ENCODE results near the gene AKAP6.

AKAP6 gene

DNA sequence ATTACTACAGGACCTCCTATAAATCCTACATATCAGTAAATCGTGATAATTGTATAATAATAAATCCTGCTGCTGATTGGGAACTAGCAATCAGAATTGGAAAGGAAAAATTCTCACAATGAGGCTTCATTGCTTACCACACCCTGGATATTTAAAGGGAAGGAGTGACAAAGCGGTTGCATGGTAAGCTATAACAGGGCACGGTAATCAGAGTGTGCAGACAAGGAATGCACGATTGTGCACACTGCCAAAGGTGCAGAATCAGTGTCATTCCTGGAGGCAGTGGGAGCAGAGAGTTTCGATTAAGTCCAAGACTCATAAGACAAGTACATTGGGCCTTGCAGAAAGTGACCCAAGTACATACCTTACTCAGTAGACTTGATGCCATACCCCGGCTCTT, 332.1 kb downstream of the AKAP6 start:
- Histone ChIP-seq H3K27me3 (ENCODE audit: control insufficient read depth, insufficient read depth, low read length) (no peaks in the 10 kb centered on the region), H3K27ac (no peak overlapping the region), H3K4me1 (peaks cover 5% of the 10 kb centered on the region), H2AFZ (no peak overlapping the region), H3K4me2 (ENCODE audit: low read length) (no peak overlapping the region), H3K9ac (no peak overlapping the region), H3K4me3 (ENCODE audit: low read depth, low read length) (no peak overlapping the region), H3K36me3 (ENCODE audit: control insufficient read depth, insufficient read depth, low read length) (no peaks in the 10 kb centered on the region), H3K9me3 (ENCODE audit: control insufficient read depth, low read length) (no peaks in the 10 kb centered on the region), H3K79me2 (no peaks in the 10 kb centered on the region)
- TF ChIP-seq CTCF (IDR thresholded peaks at IDR 0.05): no peak

DNA sequence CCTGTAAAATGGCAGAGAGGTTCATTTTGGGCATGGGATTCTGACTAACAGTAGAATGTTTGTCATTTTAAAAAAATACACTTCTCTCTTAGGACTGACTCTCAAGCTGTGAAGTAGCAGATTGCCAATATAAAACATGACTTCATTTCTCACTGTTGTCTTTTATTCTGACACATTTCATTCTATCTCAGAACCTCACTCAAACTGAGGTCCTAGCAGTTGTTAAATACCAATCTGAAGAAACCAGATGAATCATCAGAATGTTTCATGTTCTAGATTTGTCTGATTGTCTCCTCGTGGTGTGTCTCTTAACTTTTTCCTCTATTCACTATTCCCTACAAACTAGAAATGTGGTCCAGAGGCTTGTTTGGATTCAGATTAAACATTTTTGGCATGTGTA, 333.1 kb downstream of the AKAP6 start:
- no peaks in the 10 kb centered on the region for H3K9me3 ChIP-seq (ENCODE audit: control insufficient read depth, low read length)
- no peak overlapping the region for H2AFZ ChIP-seq
- no peak overlapping the region for H3K4me2 ChIP-seq (ENCODE audit: low read length)
- no peaks in the 10 kb centered on the region for H3K79me2 ChIP-seq
- H3K4me1 ChIP-seq: peaks cover 5% of the 10 kb centered on the region
- no peak overlapping the region for H3K4me3 ChIP-seq (ENCODE audit: low read depth, low read length)
- no peak overlapping the region for H3K27ac ChIP-seq
- H3K36me3 ChIP-seq (ENCODE audit: control insufficient read depth, insufficient read depth, low read length): no peaks in the 10 kb centered on the region
- no peaks in the 10 kb centered on the region for H3K27me3 ChIP-seq (ENCODE audit: control insufficient read depth, insufficient read depth, low read length)
- no peak for TF ChIP-seq CTCF (IDR thresholded peaks at IDR 0.05)
- no peak overlapping the region for H3K9ac ChIP-seq

- H2AFZ ChIP-seq: no peak overlapping the region
- no peak overlapping the region for H3K4me3 ChIP-seq (ENCODE audit: low read depth, low read length)
- H3K4me2 ChIP-seq (ENCODE audit: low read length): no peak overlapping the region
- no peak overlapping the region for H3K27ac ChIP-seq
- H3K27me3 ChIP-seq (ENCODE audit: control insufficient read depth, insufficient read depth, low read length): no peaks in the 10 kb centered on the region
- no peak for TF ChIP-seq CTCF (IDR thresholded peaks at IDR 0.05)
- H3K4me1 ChIP-seq: no peaks in the 10 kb centered on the region
- H3K9me3 ChIP-seq (ENCODE audit: control insufficient read depth, low read length): no peaks in the 10 kb centered on the region
- no peaks in the 10 kb centered on the region for H3K36me3 ChIP-seq (ENCODE audit: control insufficient read depth, insufficient read depth, low read length)
- no peak overlapping the region for H3K9ac ChIP-seq
- H3K79me2 ChIP-seq: no peaks in the 10 kb centered on the region
Measured at GRCh38 chr14:32666308-32666707, 337.2 kb downstream of the AKAP6 start.

- no peak overlapping the region for H2AFZ ChIP-seq
- H3K27me3 ChIP-seq (ENCODE audit: control insufficient read depth, insufficient read depth, low read length): no peaks in the 10 kb centered on the region
- H3K9ac ChIP-seq: no peak overlapping the region
- no peak overlapping the region for H3K4me2 ChIP-seq (ENCODE audit: low read length)
- H3K36me3 ChIP-seq (ENCODE audit: control insufficient read depth, insufficient read depth, low read length): no peaks in the 10 kb centered on the region
- no peak for TF ChIP-seq CTCF (IDR thresholded peaks at IDR 0.05)
- H3K79me2 ChIP-seq: no peaks in the 10 kb centered on the region
- H3K27ac ChIP-seq: no peak overlapping the region
- no peak overlapping the region for H3K4me3 ChIP-seq (ENCODE audit: low read depth, low read length)
- H3K4me1 ChIP-seq: no peaks in the 10 kb centered on the region
- no peaks in the 10 kb centered on the region for H3K9me3 ChIP-seq (ENCODE audit: control insufficient read depth, low read length)
Measured at GRCh38 chr14:32667287-32667686, 338.2 kb downstream of the AKAP6 start.

DNA sequence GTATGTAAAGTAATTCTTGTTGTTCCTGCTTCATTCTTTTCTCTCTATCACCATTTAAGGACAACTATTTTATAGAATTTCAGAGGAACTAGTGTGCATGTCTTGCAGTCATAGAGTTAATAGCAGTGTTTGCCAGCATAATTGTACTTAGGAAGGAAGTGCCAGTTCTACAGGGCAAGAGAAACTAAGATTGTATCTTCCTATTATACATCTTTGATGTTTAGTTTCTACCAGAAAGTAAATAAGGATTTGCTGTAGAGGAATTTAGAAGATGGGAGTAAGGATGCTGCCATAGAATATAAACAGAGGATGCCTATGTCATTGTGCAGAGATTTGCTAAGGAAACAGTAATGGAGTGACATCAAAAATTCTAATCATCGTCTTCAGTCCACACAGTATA, 338.7 kb downstream of the AKAP6 start:
- Histone ChIP-seq H3K9ac (no peak overlapping the region), H3K4me3 (ENCODE audit: low read depth, low read length) (no peak overlapping the region), H3K4me1 (no peaks in the 10 kb centered on the region), H3K79me2 (no peaks in the 10 kb centered on the region), H3K9me3 (ENCODE audit: control insufficient read depth, low read length) (no peaks in the 10 kb centered on the region), H2AFZ (no peak overlapping the region), H3K4me2 (ENCODE audit: low read length) (no peak overlapping the region), H3K27me3 (ENCODE audit: control insufficient read depth, insufficient read depth, low read length) (no peaks in the 10 kb centered on the region), H3K36me3 (ENCODE audit: control insufficient read depth, insufficient read depth, low read length) (no peaks in the 10 kb centered on the region), H3K27ac (no peak overlapping the region)
- no peak for TF ChIP-seq CTCF (IDR thresholded peaks at IDR 0.05)

Data from parathyroid adenoma (tissue), 2 donors.